NCI-H226 (cell line): ENCODE measurements around the gene RFPL2.
"Not testable (repeated sequence)": the region's sequence is repeated elsewhere in the genome, so short reads cannot be mapped to it uniquely, and the experiment has no call there.

Source experiments
- DNase-seq: peaks from one replicate; pipeline ENCODE4 v3.0.0-alpha.2; 2015

Gene RFPL2

GRCh38 chr22:32204040-32204855 is 625 bp downstream of the RFPL2 start:
- DNase-seq, result no peak

DNA sequence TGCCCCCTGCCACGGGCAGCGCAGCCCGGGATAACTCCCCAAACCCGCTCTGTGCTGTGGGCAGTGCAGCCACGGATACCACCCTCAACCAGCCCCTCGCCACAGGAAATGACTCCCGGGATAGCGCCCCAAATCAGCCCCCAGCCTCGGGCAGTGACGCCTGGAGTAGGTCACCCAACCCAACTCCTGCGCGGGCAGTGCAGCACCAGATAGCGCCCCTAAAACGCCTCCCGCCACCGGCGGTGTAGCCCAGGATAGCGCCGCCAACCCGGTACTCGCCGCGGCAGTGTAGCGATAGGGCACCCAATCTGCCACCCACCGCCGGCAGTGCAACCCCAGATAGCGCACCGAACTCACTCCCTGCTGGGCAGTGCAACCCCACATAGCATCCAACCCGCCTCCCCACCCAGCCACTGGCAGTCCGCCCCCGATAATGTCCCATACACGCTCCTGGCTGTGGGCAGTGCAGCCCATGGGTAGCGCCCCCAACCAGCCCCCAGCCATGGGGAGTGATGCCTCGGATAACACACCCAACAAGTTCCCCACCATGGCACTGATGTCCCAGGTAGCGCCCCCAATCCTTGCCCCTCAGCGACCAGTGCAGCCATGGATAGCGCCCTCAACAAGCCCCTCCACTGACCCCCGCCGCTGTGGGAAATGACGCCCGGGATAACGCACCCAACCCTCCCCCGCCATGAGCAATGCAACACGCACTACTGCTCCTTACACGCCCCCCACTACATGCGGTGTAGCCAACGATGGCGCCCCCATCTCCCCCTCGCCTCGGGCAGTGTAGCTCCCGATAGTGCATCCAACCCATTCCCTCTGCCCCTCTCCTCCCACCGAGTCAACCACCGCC is 1.5 kb downstream of the RFPL2 start:
- DNase-seq, result no peak

DNA sequence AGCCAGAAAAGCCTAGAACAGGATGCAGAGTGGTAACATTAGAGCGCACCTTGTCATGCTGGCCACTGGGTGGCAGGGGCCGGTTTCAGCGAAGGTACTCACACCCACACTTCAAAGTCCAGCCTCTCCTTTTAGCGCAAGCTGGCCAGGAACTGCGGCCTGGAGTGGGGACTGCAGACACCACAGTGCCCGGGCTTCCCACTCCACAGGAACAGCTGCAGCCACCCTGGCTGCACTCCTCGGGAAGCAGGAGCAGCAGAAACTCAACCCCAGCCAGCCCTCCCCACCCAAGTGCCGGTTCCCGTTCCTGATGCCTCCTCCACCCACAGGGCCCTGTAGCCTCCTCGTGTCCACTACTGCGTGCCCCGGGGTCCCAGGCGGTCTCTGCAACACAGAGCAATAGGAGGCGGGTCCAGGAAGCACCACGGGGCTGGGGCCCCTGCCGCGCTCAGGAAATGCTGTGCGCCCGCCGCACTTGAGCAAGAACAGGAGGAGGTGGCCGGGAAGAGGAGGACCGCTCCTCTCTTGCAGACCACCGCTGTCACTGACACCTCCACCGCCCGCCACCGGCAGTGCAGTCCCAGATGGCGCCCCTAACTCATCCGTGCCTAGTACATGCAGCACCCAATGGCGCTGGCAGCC is 2.2 kb downstream of the RFPL2 start:
- peak; percentile 27 for DNase-seq

- no peak for DNase-seq
Measured at GRCh38 chr22:32202161-32202538, 2.7 kb downstream of the RFPL2 start.

DNA sequence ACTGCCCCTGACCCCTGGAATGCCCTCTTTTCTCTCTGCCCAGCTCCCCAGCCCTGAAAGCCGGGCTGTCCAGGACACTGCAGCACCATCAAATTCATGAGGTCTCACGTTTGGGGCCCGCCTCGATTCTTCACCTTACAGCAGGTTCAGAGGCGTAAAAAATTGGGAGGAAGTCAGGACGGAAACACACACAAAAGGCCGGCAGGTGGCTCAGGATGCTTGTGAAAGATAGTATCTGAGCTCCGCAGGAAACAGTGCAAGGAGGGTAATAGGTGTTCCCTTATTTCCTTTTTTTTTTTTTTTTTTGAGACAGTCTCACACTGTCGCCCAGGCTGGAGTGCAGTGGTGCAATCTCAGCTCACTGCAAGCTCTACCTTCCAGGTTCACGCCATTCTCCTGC is 4.1 kb downstream of the RFPL2 start:
- DNase-seq, result no peak

DNA sequence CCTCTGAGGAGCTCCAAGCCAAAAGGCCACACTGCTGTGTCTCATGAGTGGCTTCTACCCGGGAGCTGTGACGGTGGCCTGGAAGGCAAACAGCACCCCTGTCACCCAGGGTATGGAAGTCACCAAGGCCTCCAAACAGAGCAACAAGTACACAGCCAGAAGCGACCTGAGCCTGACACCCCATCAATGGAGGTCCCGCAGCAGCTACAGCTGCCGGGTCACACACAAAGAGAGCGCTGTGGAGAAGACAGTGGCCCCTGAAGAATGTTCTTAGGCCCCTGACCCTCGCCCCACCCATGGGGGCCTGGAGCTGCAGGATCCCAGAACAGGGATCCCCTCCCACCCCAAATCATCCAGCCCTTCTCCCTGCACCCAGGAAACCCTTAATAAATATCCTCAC is 4.9 kb downstream of the RFPL2 start:
- DNase-seq, result no peak

- no peak for DNase-seq
Measured at GRCh38 chr22:32199341-32199740, 5.5 kb downstream of the RFPL2 start.

DNA sequence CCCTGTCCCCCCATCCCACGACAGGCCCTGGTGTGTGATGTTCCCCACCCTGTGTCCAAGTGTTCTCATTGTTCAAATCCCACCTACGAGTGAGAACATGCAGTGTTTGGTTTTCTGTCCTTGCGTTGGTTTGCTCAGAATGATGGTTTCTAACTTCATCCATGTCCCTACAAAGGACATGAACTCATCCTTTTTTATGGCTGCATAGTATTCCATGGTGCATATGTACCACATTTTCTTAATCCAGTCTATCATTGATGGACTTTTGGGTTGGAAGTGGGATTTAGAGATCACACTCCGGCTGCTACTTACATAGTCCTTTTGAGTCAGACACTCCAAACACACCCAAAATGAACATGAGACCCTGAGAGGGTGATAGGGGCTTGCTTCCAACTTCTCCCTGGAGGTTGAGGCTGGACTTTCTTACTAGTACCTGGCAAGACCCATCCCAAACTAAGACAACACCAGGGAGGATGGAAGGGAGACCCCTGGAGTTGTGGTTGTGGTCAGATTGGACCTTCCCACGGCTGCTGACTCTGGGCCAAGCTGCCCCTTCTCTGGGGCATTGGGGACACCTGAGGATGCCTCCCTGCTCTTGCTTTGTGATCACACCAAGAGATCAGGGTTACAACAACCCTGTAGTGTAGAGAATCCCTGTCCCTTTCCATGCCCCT is 7.2 kb downstream of the RFPL2 start:
- not testable (repeated sequence) for DNase-seq

- DNase-seq, result not testable (repeated sequence)
Measured at GRCh38 chr22:32195900-32196299, 9.0 kb downstream of the RFPL2 start.

- not testable (repeated sequence) for DNase-seq
Measured at GRCh38 chr22:32193346-32193745, 11.5 kb downstream of the RFPL2 start.

DNA sequence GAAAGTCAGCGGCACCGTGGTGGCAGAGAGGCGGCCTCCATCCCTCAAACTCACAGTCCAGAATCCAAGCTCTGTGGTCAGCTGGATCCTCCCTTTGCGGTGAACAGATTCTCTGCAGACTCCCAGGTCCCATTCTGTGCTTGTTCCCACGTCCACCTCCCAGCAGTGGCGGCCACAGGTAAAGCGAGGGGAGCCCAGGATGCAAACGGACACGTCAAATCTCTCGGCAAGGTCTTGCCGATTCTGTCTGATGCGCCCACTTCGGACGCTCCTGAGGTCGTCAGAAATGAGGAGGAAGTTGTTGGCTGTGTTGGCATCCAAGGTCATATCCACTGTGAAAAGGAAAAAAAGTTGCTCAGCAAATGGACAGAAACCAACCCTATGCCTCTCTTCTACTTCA is 13.9 kb downstream of the RFPL2 start:
- not testable (repeated sequence) for DNase-seq

GRCh38 chr22:32185821-32186220 is 19.1 kb downstream of the RFPL2 start:
- no peak for DNase-seq

- DNase-seq, result no peak
Measured at GRCh38 chr22:32183625-32184024, 21.2 kb downstream of the RFPL2 start.

GRCh38 chr22:32181043-32181442 is 23.8 kb downstream of the RFPL2 start:
- DNase-seq, result no peak

DNA sequence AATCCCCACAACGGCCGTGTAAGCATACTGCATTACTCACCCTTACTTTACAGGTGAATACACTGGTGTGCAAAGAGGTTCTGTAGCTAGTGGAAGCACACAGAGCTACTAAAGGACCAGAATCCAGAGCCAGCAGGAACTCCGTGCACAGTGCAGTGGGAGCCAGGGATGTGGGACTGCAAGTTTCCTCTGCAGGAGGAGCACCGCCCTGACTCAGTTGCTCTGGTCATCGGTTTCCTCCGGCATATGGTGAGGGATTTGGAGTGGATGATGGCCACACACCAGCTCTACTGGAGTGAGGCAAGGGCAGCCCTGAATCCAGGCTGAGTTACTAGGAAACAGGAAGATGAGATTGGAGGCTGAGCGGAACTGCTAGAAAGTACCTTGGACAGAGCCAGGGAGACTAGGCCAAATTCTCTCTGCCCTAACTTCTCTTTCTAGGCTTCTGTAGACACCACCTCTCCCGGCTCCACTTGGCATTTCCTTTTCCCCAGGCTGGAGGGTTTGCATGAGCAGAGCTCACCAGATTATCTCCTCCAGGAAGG is 27.6 kb downstream of the RFPL2 start:
- DNase-seq, result peak; percentile 2

GRCh38 chr22:32175683-32176644 is 28.9 kb downstream of the RFPL2 start:
- DNase-seq, result no peak

DNA sequence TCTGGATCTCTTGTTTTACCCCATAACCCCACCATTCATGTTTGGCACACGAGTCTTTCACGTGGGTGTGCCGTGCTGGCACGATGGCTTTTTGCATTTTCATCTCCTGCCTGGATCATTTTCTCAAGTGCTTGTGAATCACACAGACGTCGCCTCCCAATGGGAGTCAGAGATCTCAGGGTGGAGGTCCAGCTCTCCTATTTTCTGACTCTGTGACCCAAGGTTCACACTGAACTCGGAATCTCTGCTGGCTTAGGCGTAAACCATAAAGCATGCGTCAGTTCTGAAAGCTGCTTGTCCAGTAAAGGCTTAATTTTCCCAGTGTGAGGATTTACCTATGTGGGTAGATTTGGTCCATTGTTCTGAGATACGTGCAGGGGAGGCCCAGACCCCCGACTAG is 29.8 kb downstream of the RFPL2 start:
- DNase-seq, result no peak

- no peak for DNase-seq
Measured at GRCh38 chr22:32165681-32166080, 39.2 kb downstream of the RFPL2 start.

- no peak for DNase-seq
Measured at GRCh38 chr22:32164075-32164860, 40.6 kb downstream of the RFPL2 start.

GRCh38 chr22:32160411-32160810 is 44.5 kb downstream of the RFPL2 start:
- not testable (repeated sequence) for DNase-seq
